ENCODE data around the gene PSG6. TPM values are rescaled to one million over a fixed set of nuclear protein-coding genes. Genes with fewer than 3 reads are reported as not detected.
"Not testable (repeated sequence)": the region's sequence is repeated elsewhere in the genome, so short reads cannot be mapped to it uniquely, and the experiment has no call there.

PSG6 gene
- total RNA-seq, 3 donors from 2014 or later (not counting 1 experiment from before 2014, with no cell fraction given), result not detected

- ATAC-seq; H3K36me3 Mint-ChIP-seq; H3K9me3 Mint-ChIP-seq; DNase-seq; H3K4me3 Mint-ChIP-seq; H3K36me3 ChIP-seq (ENCODE audit: control insufficient read depth, insufficient read depth, low read length); H3K4me3 ChIP-seq (ENCODE audit: low read length); H3K27ac ChIP-seq (ENCODE audit: low read length); H3K27me3 ChIP-seq (ENCODE audit: control insufficient read depth, insufficient read depth, low read length); H3K4me1 Mint-ChIP-seq; H3K9me3 ChIP-seq (ENCODE audit: control insufficient read depth, insufficient read depth, low read length); intact Hi-C loops (cut with micrococcal nuclease); H3K4me1 ChIP-seq (ENCODE audit: control insufficient read depth, insufficient read depth, low read length); H3K27ac Mint-ChIP-seq: not testable (repeated sequence)
- 66% methylated on average over 4 of the region's 5 CpGs for WGBS (ENCODE audit: insufficient coverage)
- H3K27me3 Mint-ChIP-seq (ENCODE audit: low read depth in 2 of 2), result peaks cover 6 to 39% of the 10 kb centered on the region in 2 donors
These were observed 11.5 kb downstream of the PSG6 start for GRCh38 chr19:42906162-42906561.

- DNase-seq; H3K4me1 ChIP-seq (ENCODE audit: control insufficient read depth, insufficient read depth, low read length); H3K27ac Mint-ChIP-seq; H3K9me3 Mint-ChIP-seq; H3K36me3 Mint-ChIP-seq; intact Hi-C loops (cut with micrococcal nuclease); H3K4me3 Mint-ChIP-seq; H3K27me3 ChIP-seq (ENCODE audit: control insufficient read depth, insufficient read depth, low read length); H3K4me1 Mint-ChIP-seq; H3K4me3 ChIP-seq (ENCODE audit: low read length); H3K9me3 ChIP-seq (ENCODE audit: control insufficient read depth, insufficient read depth, low read length); H3K27ac ChIP-seq (ENCODE audit: low read length); ATAC-seq; H3K36me3 ChIP-seq (ENCODE audit: control insufficient read depth, insufficient read depth, low read length): not testable (repeated sequence)
- 94% methylated on average over 3 of the region's 4 CpGs for WGBS (ENCODE audit: insufficient coverage)
- H3K27me3 Mint-ChIP-seq (ENCODE audit: low read depth in 2 of 2), result peaks cover 7 to 52% of the 10 kb centered on the region in 2 donors
These were observed 17.1 kb downstream of the PSG6 start for GRCh38 chr19:42900561-42900960.

- 83% methylated on average over 10 of the region's 12 CpGs for WGBS (ENCODE audit: insufficient coverage)
- ATAC-seq; H3K27ac Mint-ChIP-seq; H3K4me3 ChIP-seq (ENCODE audit: low read length); H3K4me1 Mint-ChIP-seq; H3K9me3 Mint-ChIP-seq; intact Hi-C loops (cut with micrococcal nuclease); H3K4me1 ChIP-seq (ENCODE audit: control insufficient read depth, insufficient read depth, low read length); H3K27ac ChIP-seq (ENCODE audit: low read length); DNase-seq; H3K4me3 Mint-ChIP-seq; H3K36me3 ChIP-seq (ENCODE audit: control insufficient read depth, insufficient read depth, low read length); H3K9me3 ChIP-seq (ENCODE audit: control insufficient read depth, insufficient read depth, low read length); H3K36me3 Mint-ChIP-seq; H3K27me3 ChIP-seq (ENCODE audit: control insufficient read depth, insufficient read depth, low read length): not testable (repeated sequence)
- H3K27me3 Mint-ChIP-seq (ENCODE audit: low read depth in 2 of 2), result peaks cover 7 to 52% of the 10 kb centered on the region in 2 donors
These were observed 18.0 kb downstream of the PSG6 start for GRCh38 chr19:42899674-42900073.

GRCh38 chr19:42899110-42899509 lies 18.6 kb downstream of the PSG6 start:
- WGBS (ENCODE audit: insufficient coverage), result 100% methylated on average over 1 of the region's 1 CpG
- H3K4me3 ChIP-seq (ENCODE audit: low read length); H3K9me3 Mint-ChIP-seq; DNase-seq; H3K27me3 ChIP-seq (ENCODE audit: control insufficient read depth, insufficient read depth, low read length); intact Hi-C loops (cut with micrococcal nuclease); H3K27ac Mint-ChIP-seq; H3K36me3 Mint-ChIP-seq; H3K4me3 Mint-ChIP-seq; H3K27ac ChIP-seq (ENCODE audit: low read length); H3K4me1 Mint-ChIP-seq; H3K9me3 ChIP-seq (ENCODE audit: control insufficient read depth, insufficient read depth, low read length); ATAC-seq; H3K4me1 ChIP-seq (ENCODE audit: control insufficient read depth, insufficient read depth, low read length); H3K36me3 ChIP-seq (ENCODE audit: control insufficient read depth, insufficient read depth, low read length): not testable (repeated sequence)
- H3K27me3 Mint-ChIP-seq (ENCODE audit: low read depth in 2 of 2), result peaks cover 7 to 49% of the 10 kb centered on the region in 2 donors

GRCh38 chr19:42898656-42899055 lies 19.0 kb downstream of the PSG6 start:
- H3K27ac ChIP-seq (ENCODE audit: low read length); H3K9me3 Mint-ChIP-seq; H3K4me3 Mint-ChIP-seq; H3K9me3 ChIP-seq (ENCODE audit: control insufficient read depth, insufficient read depth, low read length); H3K36me3 ChIP-seq (ENCODE audit: control insufficient read depth, insufficient read depth, low read length); H3K4me1 ChIP-seq (ENCODE audit: control insufficient read depth, insufficient read depth, low read length); DNase-seq; intact Hi-C loops (cut with micrococcal nuclease); H3K4me3 ChIP-seq (ENCODE audit: low read length); H3K27ac Mint-ChIP-seq; ATAC-seq; H3K4me1 Mint-ChIP-seq; H3K36me3 Mint-ChIP-seq; H3K27me3 ChIP-seq (ENCODE audit: control insufficient read depth, insufficient read depth, low read length): not testable (repeated sequence)
- no CpG with 5 or more reads among the region's 1 CpG for WGBS (ENCODE audit: insufficient coverage)
- peaks cover 5 to 45% of the 10 kb centered on the region in 2 donors for H3K27me3 Mint-ChIP-seq (ENCODE audit: low read depth in 2 of 2)

- H3K27me3 ChIP-seq (ENCODE audit: control insufficient read depth, insufficient read depth, low read length); H3K4me1 Mint-ChIP-seq: not testable (repeated sequence)
- WGBS (ENCODE audit: insufficient coverage), result no CpG with 5 or more reads among the region's 1 CpG
These were observed 20.0 kb downstream of the PSG6 start for GRCh38 chr19:42897729-42898128.

GRCh38 chr19:42890446-42890845 lies 27.2 kb downstream of the PSG6 start:
- H3K27me3 ChIP-seq (ENCODE audit: control insufficient read depth, insufficient read depth, low read length); H3K36me3 ChIP-seq (ENCODE audit: control insufficient read depth, insufficient read depth, low read length); H3K4me1 ChIP-seq (ENCODE audit: control insufficient read depth, insufficient read depth, low read length); H3K4me1 Mint-ChIP-seq; ATAC-seq; H3K36me3 Mint-ChIP-seq; H3K27ac ChIP-seq (ENCODE audit: low read length); H3K4me3 Mint-ChIP-seq; H3K9me3 ChIP-seq (ENCODE audit: control insufficient read depth, insufficient read depth, low read length); H3K4me3 ChIP-seq (ENCODE audit: low read length); H3K9me3 Mint-ChIP-seq; intact Hi-C loops (cut with micrococcal nuclease); DNase-seq; H3K27ac Mint-ChIP-seq: not testable (repeated sequence)
- H3K27me3 Mint-ChIP-seq (ENCODE audit: low read depth in 2 of 2), result peaks cover 12 to 14% of the 10 kb centered on the region in 2 donors
- WGBS (ENCODE audit: insufficient coverage), result 90% methylated on average over 7 of the region's 7 CpGs

More at GRCh38 chr19:42897729-42898128, 20.0 kb downstream of the PSG6 start:
- ATAC-seq; H3K9me3 Mint-ChIP-seq; H3K36me3 Mint-ChIP-seq; H3K4me3 Mint-ChIP-seq; DNase-seq; H3K4me1 ChIP-seq (ENCODE audit: control insufficient read depth, insufficient read depth, low read length); H3K36me3 ChIP-seq (ENCODE audit: control insufficient read depth, insufficient read depth, low read length); intact Hi-C loops (cut with micrococcal nuclease); H3K9me3 ChIP-seq (ENCODE audit: control insufficient read depth, insufficient read depth, low read length); H3K27ac Mint-ChIP-seq; H3K4me3 ChIP-seq (ENCODE audit: low read length); H3K27ac ChIP-seq (ENCODE audit: low read length): not testable (repeated sequence)
- peaks cover 5 to 36% of the 10 kb centered on the region in 2 donors for H3K27me3 Mint-ChIP-seq (ENCODE audit: low read depth in 2 of 2)

- H3K9me3 Mint-ChIP-seq; H3K27ac ChIP-seq (ENCODE audit: low read length); intact Hi-C loops (cut with micrococcal nuclease); ATAC-seq; H3K36me3 ChIP-seq (ENCODE audit: control insufficient read depth, insufficient read depth, low read length); H3K27me3 ChIP-seq (ENCODE audit: control insufficient read depth, insufficient read depth, low read length); H3K4me3 ChIP-seq (ENCODE audit: low read length); H3K9me3 ChIP-seq (ENCODE audit: control insufficient read depth, insufficient read depth, low read length); H3K4me3 Mint-ChIP-seq; DNase-seq; H3K4me1 Mint-ChIP-seq; H3K4me1 ChIP-seq (ENCODE audit: control insufficient read depth, insufficient read depth, low read length); H3K36me3 Mint-ChIP-seq; H3K27ac Mint-ChIP-seq: not testable (repeated sequence)
- H3K27me3 Mint-ChIP-seq (ENCODE audit: low read depth in 2 of 2), result peaks cover 27 to 37% of the 10 kb centered on the region in 2 donors
These were observed 29.7 kb downstream of the PSG6 start for GRCh38 chr19:42887876-42888445.
